Smooth muscle cell of the brain vasculature (primary cell): Measurements from ENCODE around the gene ZNF585A.
"Not testable (repeated sequence)": the region's sequence is repeated elsewhere in the genome, so short reads cannot be mapped to it uniquely, and the experiment has no call there.

Source experiments
- DNase-seq: peaks from one replicate; pipeline ENCODE4 v3.0.0-alpha.2; 2012; ENCODE audit warnings: low read depth, low spot score

ZNF585A gene

GRCh38 chr19:37172368-37173366 is at the start of gene ZNF585A:
Gene ZNF585A, minus strand, starts transcription at chr19:37172695. Its CDS starts 2,785 bp downstream, at chr19:37169910.
- DNase-seq: peak; percentile 89

- no peak for DNase-seq
These were observed 48.6 kb upstream of the ZNF585A start for GRCh38 chr19:37221136-37221535.

- no peak for DNase-seq
These were observed 47.9 kb upstream of the ZNF585A start for GRCh38 chr19:37220383-37220782.

- no peak for DNase-seq
These were observed 46.1 kb upstream of the ZNF585A start for GRCh38 chr19:37218592-37218935.

GRCh38 chr19:37217775-37218591 is 45.5 kb upstream of the ZNF585A start, which contains the start of gene ZNF383:
Gene ZNF383, plus strand, starts transcription at chr19:37218214. Its CDS starts 12,240 bp downstream, at chr19:37230454.
- peak; percentile 70 for DNase-seq

GRCh38 chr19:37217480-37217774 is 44.9 kb upstream of the ZNF585A start:
- DNase-seq: no peak

- no peak for DNase-seq
These were observed 25.3 kb upstream of the ZNF585A start for GRCh38 chr19:37197768-37198167.

GRCh38 chr19:37197115-37197514 is 24.6 kb upstream of the ZNF585A start:
- DNase-seq: not testable (repeated sequence)

GRCh38 chr19:37195248-37195647 is 22.8 kb upstream of the ZNF585A start:
- not testable (repeated sequence) for DNase-seq

GRCh38 chr19:37186071-37186470 is 13.6 kb upstream of the ZNF585A start:
- DNase-seq: not testable (repeated sequence)

GRCh38 chr19:37165635-37166034 is 6.9 kb downstream of the ZNF585A start:
- DNase-seq: no peak

GRCh38 chr19:37160153-37160552 is 12.3 kb downstream of the ZNF585A start:
- no peak for DNase-seq

- no peak for DNase-seq
These were observed 24.3 kb downstream of the ZNF585A start for GRCh38 chr19:37148214-37148613.

- DNase-seq: no peak
These were observed 36.4 kb downstream of the ZNF585A start for GRCh38 chr19:37136111-37136510.

GRCh38 chr19:37128821-37129177 is 43.7 kb downstream of the ZNF585A start:
- DNase-seq: no peak

- DNase-seq: no peak
These were observed 44.3 kb downstream of the ZNF585A start for GRCh38 chr19:37127999-37128820.

- not testable (repeated sequence) for DNase-seq
These were observed 50.4 kb downstream of the ZNF585A start for GRCh38 chr19:37122093-37122492.

GRCh38 chr19:37114001-37114400 is 58.5 kb downstream of the ZNF585A start:
- DNase-seq: no peak

GRCh38 chr19:37111753-37112152 is 60.7 kb downstream of the ZNF585A start:
- not testable (repeated sequence) for DNase-seq

- not testable (repeated sequence) for DNase-seq
These were observed 68.4 kb downstream of the ZNF585A start for GRCh38 chr19:37104135-37104534.

GRCh38 chr19:37098570-37098969 is 73.9 kb downstream of the ZNF585A start:
- DNase-seq: no peak

- DNase-seq: no peak
These were observed 76.6 kb downstream of the ZNF585A start for GRCh38 chr19:37095859-37096258.
